ENCODE data around the gene SPON2. TPM values are rescaled to one million over a fixed set of nuclear protein-coding genes. Genes with fewer than 3 reads are reported as not detected.

SPON2 gene
- total RNA-seq, 4 donors from 2014 or later, result 39.3 to 91.0 (median 45.5) TPM

- no peaks in the 10 kb centered on the region for H3K36me3 ChIP-seq
- TF ChIP-seq POLR2A (IDR thresholded peaks at IDR 0.05) (no peak), EP300 (IDR thresholded peaks at IDR 0.05) (no peak), CTCF (IDR thresholded peaks at IDR 0.05) (no peak)
- no peak overlapping the region for H3K27ac ChIP-seq
- no peaks in the 10 kb centered on the region for H3K27me3 ChIP-seq
- peaks cover 0 to 14% (median 0%) of the 10 kb centered on the region in 4 donors for H3K4me1 ChIP-seq
- peaks cover 0 to 21% (median 2%) of the 10 kb centered on the region in 4 donors for H3K9me3 ChIP-seq
- no peak overlapping the region for H3K4me3 ChIP-seq
- WGBS, 2 donors, result 52 to 55% methylated on average over 3 of the region's 3 CpGs
- DNase-seq (ENCODE audit: low spot score in 2 of 2), result no peak
Observed at GRCh38 chr4:1155314-1155713, 17.1 kb downstream of the SPON2 start.

- H3K27me3 ChIP-seq, result no peaks in the 10 kb centered on the region
- WGBS, 2 donors, result 52 to 58% methylated on average over 13 to 21 of the region's 21 CpGs
- TF ChIP-seq EP300 (IDR thresholded peaks at IDR 0.05) (peak in 1 of 2 donors; percentile 46), CTCF (IDR thresholded peaks at IDR 0.05) (no peak)
- H3K36me3 ChIP-seq, result no peaks in the 10 kb centered on the region
- no peak overlapping the region for H3K4me3 ChIP-seq
- H3K27ac ChIP-seq, result no peak overlapping the region
- H3K9me3 ChIP-seq, result peaks cover 0 to 23% (median 2%) of the 10 kb centered on the region in 4 donors
- peaks cover 0 to 14% (median 0%) of the 10 kb centered on the region in 4 donors for H3K4me1 ChIP-seq
- no peak for DNase-seq (ENCODE audit: low spot score in 2 of 2)
Observed at GRCh38 chr4:1154523-1155182, 17.7 kb downstream of the SPON2 start.

- peaks cover 0 to 23% (median 2%) of the 10 kb centered on the region in 4 donors for H3K9me3 ChIP-seq
- H3K4me1 ChIP-seq, result peaks cover 0 to 14% (median 0%) of the 10 kb centered on the region in 4 donors
- H3K27ac ChIP-seq, result no peak overlapping the region
- H3K27me3 ChIP-seq, result no peaks in the 10 kb centered on the region
- H3K4me3 ChIP-seq, result no peak overlapping the region
- TF ChIP-seq CTCF (IDR thresholded peaks at IDR 0.05) (no peak), EP300 (IDR thresholded peaks at IDR 0.05) (no peak), POLR2A (IDR thresholded peaks at IDR 0.05) (no peak)
- DNase-seq (ENCODE audit: low spot score in 2 of 2), result no peak
- H3K36me3 ChIP-seq, result no peaks in the 10 kb centered on the region
- 65 to 68% methylated on average over 7 of the region's 7 CpGs for WGBS, 2 donors
Observed at GRCh38 chr4:1154126-1154522, 18.3 kb downstream of the SPON2 start.

GRCh38 chr4:1153567-1154090 is 18.8 kb downstream of the SPON2 start:
- WGBS, 2 donors, result 74 to 75% methylated on average over 11 of the region's 11 CpGs
- TF ChIP-seq EP300 (IDR thresholded peaks at IDR 0.05) (no peak), CTCF (IDR thresholded peaks at IDR 0.05) (no peak), POLR2A (IDR thresholded peaks at IDR 0.05) (no peak)
- Histone ChIP-seq H3K27ac (no peak overlapping the region), H3K4me1 (peaks cover 0 to 14% (median 0%) of the 10 kb centered on the region in 4 donors), H3K9me3 (peaks cover 0 to 23% (median 2%) of the 10 kb centered on the region in 4 donors), H3K27me3 (no peaks in the 10 kb centered on the region), H3K36me3 (no peaks in the 10 kb centered on the region), H3K4me3 (no peak overlapping the region)
- DNase-seq (ENCODE audit: low spot score in 2 of 2), result no peak

- WGBS, 2 donors, result 53 to 59% methylated on average over 6 of the region's 6 CpGs
- no peak overlapping the region for H3K4me3 ChIP-seq
- no peaks in the 10 kb centered on the region for H3K27me3 ChIP-seq
- no peaks in the 10 kb centered on the region for H3K36me3 ChIP-seq
- H3K9me3 ChIP-seq, result peaks cover 0 to 11% (median 0%) of the 10 kb centered on the region in 4 donors
- no peak overlapping the region for H3K27ac ChIP-seq
- no peak for DNase-seq (ENCODE audit: low spot score in 2 of 2)
- TF ChIP-seq EP300 (IDR thresholded peaks at IDR 0.05) (no peak), CTCF (IDR thresholded peaks at IDR 0.05) (no peak), POLR2A (IDR thresholded peaks at IDR 0.05) (no peak)
- H3K4me1 ChIP-seq, result peaks cover 0 to 14% (median 0%) of the 10 kb centered on the region in 4 donors
Observed at GRCh38 chr4:1152290-1152689, 20.1 kb downstream of the SPON2 start.

Measured in tibial nerve (tissue), 4 donors.